ENCODE results near the gene APBA2.

DNA sequence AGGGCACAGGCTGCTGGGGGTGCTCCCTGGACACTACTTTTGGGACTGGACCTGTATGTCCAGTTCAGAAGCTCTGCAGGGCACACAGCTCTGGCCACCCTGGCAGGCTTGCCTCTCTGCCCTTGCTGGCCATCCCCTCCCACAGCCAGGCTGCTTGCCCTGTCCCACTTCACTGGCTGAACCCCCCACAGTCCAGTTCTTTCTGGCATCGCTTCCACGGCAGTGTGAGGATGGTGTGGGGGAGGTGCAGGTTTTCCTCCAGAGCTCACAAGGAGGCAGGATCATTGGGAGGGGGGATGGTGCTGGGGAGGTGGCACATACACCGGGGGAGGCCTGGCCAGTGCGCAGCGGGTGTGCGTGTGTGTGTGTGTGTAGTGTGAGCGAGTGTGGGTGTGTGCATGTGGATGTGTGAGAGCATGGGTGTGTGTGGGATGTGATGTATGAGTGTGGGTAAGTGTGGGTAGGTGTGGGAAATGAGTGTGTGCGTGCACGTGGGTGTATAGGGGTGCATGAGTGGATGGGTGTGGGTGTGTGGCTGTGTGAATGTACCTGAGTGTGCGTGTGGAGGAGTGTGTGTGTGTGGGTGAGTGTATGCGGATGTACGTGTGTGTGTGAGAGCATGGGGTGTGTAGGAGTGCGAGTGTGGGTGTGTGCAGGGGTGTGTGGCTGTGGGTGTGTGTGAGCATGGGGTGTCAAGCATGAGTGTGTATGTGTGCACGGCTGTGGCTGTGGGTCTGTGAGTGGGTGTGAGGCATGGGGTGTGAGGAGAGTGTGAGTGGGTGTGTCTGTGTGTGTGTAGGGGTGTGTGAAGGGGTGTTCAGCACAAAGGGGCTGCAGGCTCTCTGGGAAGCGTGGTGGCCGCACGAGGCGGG lies 228.7 kb downstream of the APBA2 start:
- TF ChIP-seq, protein P1, sequence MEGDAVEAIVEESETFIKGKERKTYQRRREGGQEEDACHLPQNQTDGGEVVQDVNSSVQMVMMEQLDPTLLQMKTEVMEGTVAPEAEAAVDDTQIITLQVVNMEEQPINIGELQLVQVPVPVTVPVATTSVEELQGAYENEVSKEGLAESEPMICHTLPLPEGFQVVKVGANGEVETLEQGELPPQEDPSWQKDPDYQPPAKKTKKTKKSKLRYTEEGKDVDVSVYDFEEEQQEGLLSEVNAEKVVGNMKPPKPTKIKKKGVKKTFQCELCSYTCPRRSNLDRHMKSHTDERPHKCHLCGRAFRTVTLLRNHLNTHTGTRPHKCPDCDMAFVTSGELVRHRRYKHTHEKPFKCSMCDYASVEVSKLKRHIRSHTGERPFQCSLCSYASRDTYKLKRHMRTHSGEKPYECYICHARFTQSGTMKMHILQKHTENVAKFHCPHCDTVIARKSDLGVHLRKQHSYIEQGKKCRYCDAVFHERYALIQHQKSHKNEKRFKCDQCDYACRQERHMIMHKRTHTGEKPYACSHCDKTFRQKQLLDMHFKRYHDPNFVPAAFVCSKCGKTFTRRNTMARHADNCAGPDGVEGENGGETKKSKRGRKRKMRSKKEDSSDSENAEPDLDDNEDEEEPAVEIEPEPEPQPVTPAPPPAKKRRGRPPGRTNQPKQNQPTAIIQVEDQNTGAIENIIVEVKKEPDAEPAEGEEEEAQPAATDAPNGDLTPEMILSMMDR (IDR thresholded peaks at IDR 0.05): no peak
- TF ChIP-seq POLR2A (IDR thresholded peaks at IDR 0.05; ENCODE audit: low read depth) (no peak), EP300 (IDR thresholded peaks at IDR 0.05) (no peak), POLR2AphosphoS5 (IDR thresholded peaks at IDR 0.05) (no peak)
